Effector memory CD8-positive, alpha-beta T cell (primary cell): ENCODE data around the gene ROR2.

Experiments
- ATAC-seq: fragments of 150-1000 bp; cut with Tn5 transposase; replicated peaks from 2 replicates; pipeline ENCODE4 v1.10.0; 2021; ENCODE audit warnings: mild to moderate bottlenecking, moderate library complexity
- DNase-seq, 3 experiments: peaks; one replicate each; pipeline ENCODE4 v3.0.0; 2021
- H3K27ac Mint-ChIP-seq, 2 donors: one replicate each; pipeline ENCODE4 v1.8.0; 2022; ENCODE audit warnings: mild to moderate bottlenecking in 2 of 2, mixed read lengths in 2 of 2, moderate library complexity in 2 of 2
- H3K27me3 Mint-ChIP-seq, 2 donors: one replicate each; pipeline ENCODE4 v1.8.0; 2022; ENCODE audit warnings: mixed read lengths in 2 of 2
- H3K36me3 Mint-ChIP-seq: one replicate; pipeline ENCODE4 v1.8.0; 2022; ENCODE audit warnings: mild to moderate bottlenecking, moderate library complexity, mixed read lengths; ENCODE audit not compliant: insufficient read depth
- H3K4me1 Mint-ChIP-seq, 2 donors: one replicate each; pipeline ENCODE4 v1.8.0; 2022; ENCODE audit warnings: low read depth in 2 of 2, mixed read lengths in 2 of 2
- H3K4me3 Mint-ChIP-seq, 2 donors: one replicate each; pipeline ENCODE4 v1.8.0; 2022; ENCODE audit warnings: mild to moderate bottlenecking in 2 of 2, mixed read lengths in 2 of 2, moderate library complexity in 2 of 2
- H3K9me3 Mint-ChIP-seq, 2 donors: one replicate each; pipeline ENCODE4 v1.8.0; 2022; ENCODE audit warnings: mixed read lengths in 2 of 2

ROR2 gene

GRCh38 chr9:91730806-91731205 lies 219.2 kb downstream of the ROR2 start:
- H3K27me3 Mint-ChIP-seq: peaks cover 4 to 15% of the 10 kb centered on the region in 2 donors
- peaks cover 0 to 14% of the 10 kb centered on the region in 2 donors for H3K4me1 Mint-ChIP-seq

GRCh38 chr9:91729558-91729842 lies 220.5 kb downstream of the ROR2 start:
- DNase-seq (no peak), ATAC-seq (no peak)
- H3K4me1 Mint-ChIP-seq: peaks cover 0 to 11% of the 10 kb centered on the region in 2 donors
- H3K36me3 Mint-ChIP-seq: no peaks in the 10 kb centered on the region
- H3K9me3 Mint-ChIP-seq: no peaks in the 10 kb centered on the region
- H3K4me3 Mint-ChIP-seq: no peak overlapping the region
- peaks cover 4 to 11% of the 10 kb centered on the region in 2 donors for H3K27me3 Mint-ChIP-seq
- no peak overlapping the region for H3K27ac Mint-ChIP-seq

More at GRCh38 chr9:91730806-91731205, 219.2 kb downstream of the ROR2 start:
- Mint-ChIP-seq H3K4me3 (no peak overlapping the region), H3K9me3 (no peaks in the 10 kb centered on the region), H3K36me3 (no peaks in the 10 kb centered on the region), H3K27ac (no peak overlapping the region)
- no peak for ATAC-seq
- no peak for DNase-seq

- no peak overlapping the region for H3K27ac Mint-ChIP-seq
- peaks cover 0 to 4% of the 10 kb centered on the region in 2 donors for H3K27me3 Mint-ChIP-seq
- no peak for ATAC-seq
- peaks cover 0 to 5% of the 10 kb centered on the region in 2 donors for H3K4me1 Mint-ChIP-seq
- no peaks in the 10 kb centered on the region for H3K9me3 Mint-ChIP-seq
- no peaks in the 10 kb centered on the region for H3K36me3 Mint-ChIP-seq
- H3K4me3 Mint-ChIP-seq: no peak overlapping the region
- no peak for DNase-seq
These were observed 222.1 kb downstream of the ROR2 start for GRCh38 chr9:91727972-91728371.

GRCh38 chr9:91727316-91727861 lies 222.6 kb downstream of the ROR2 start:
- no peak overlapping the region for H3K27ac Mint-ChIP-seq
- H3K36me3 Mint-ChIP-seq: no peaks in the 10 kb centered on the region
- DNase-seq (peak; percentile 11 to 19 (median 16)), ATAC-seq (peak; percentile 75)
- H3K4me1 Mint-ChIP-seq: peaks cover 0 to 5% of the 10 kb centered on the region in 2 donors
- H3K4me3 Mint-ChIP-seq: no peak overlapping the region
- peaks cover 3 to 4% of the 10 kb centered on the region in 2 donors for H3K27me3 Mint-ChIP-seq
- H3K9me3 Mint-ChIP-seq: no peaks in the 10 kb centered on the region

- Mint-ChIP-seq H3K36me3 (no peaks in the 10 kb centered on the region), H3K4me3 (no peak overlapping the region), H3K27me3 (peaks cover 9 to 11% of the 10 kb centered on the region in 2 donors), H3K9me3 (no peaks in the 10 kb centered on the region), H3K4me1 (peaks cover 0 to 5% of the 10 kb centered on the region in 2 donors), H3K27ac (no peak overlapping the region)
- ATAC-seq (no peak), DNase-seq (no peak)
These were observed 223.5 kb downstream of the ROR2 start for GRCh38 chr9:91726406-91727100.

GRCh38 chr9:91725651-91726050 lies 224.4 kb downstream of the ROR2 start:
- ATAC-seq (no peak), DNase-seq (no peak)
- Mint-ChIP-seq H3K9me3 (no peaks in the 10 kb centered on the region), H3K36me3 (no peaks in the 10 kb centered on the region), H3K27me3 (peaks cover 9 to 13% of the 10 kb centered on the region in 2 donors), H3K27ac (no peak overlapping the region), H3K4me3 (no peak overlapping the region), H3K4me1 (peaks cover 0 to 5% of the 10 kb centered on the region in 2 donors)

- no peaks in the 10 kb centered on the region for H3K36me3 Mint-ChIP-seq
- no peaks in the 10 kb centered on the region for H3K9me3 Mint-ChIP-seq
- DNase-seq (no peak), ATAC-seq (no peak)
- H3K4me3 Mint-ChIP-seq: no peak overlapping the region
- peaks cover 0 to 5% of the 10 kb centered on the region in 2 donors for H3K4me1 Mint-ChIP-seq
- no peak overlapping the region for H3K27ac Mint-ChIP-seq
- peaks cover 14 to 21% of the 10 kb centered on the region in 2 donors for H3K27me3 Mint-ChIP-seq
These were observed 225.2 kb downstream of the ROR2 start for GRCh38 chr9:91724609-91725505.

- no peak overlapping the region for H3K27ac Mint-ChIP-seq
- peaks cover 0 to 6% of the 10 kb centered on the region in 2 donors for H3K4me1 Mint-ChIP-seq
- no peak for DNase-seq
- peaks cover 22 to 29% of the 10 kb centered on the region in 2 donors for H3K27me3 Mint-ChIP-seq
- H3K36me3 Mint-ChIP-seq: no peaks in the 10 kb centered on the region
- H3K4me3 Mint-ChIP-seq: no peak overlapping the region
- H3K9me3 Mint-ChIP-seq: no peaks in the 10 kb centered on the region
- ATAC-seq: no peak
These were observed 226.0 kb downstream of the ROR2 start for GRCh38 chr9:91724068-91724440.

GRCh38 chr9:91723420-91724067 lies 226.5 kb downstream of the ROR2 start:
- Mint-ChIP-seq H3K4me1 (peaks cover 0 to 6% of the 10 kb centered on the region in 2 donors), H3K27ac (no peak overlapping the region), H3K36me3 (no peaks in the 10 kb centered on the region), H3K4me3 (no peak overlapping the region), H3K27me3 (peaks cover 27 to 33% of the 10 kb centered on the region in 2 donors), H3K9me3 (no peaks in the 10 kb centered on the region)
- ATAC-seq (no peak), DNase-seq (no peak)

- Mint-ChIP-seq H3K4me1 (peaks cover 0 to 1% of the 10 kb centered on the region in 2 donors), H3K27me3 (peaks cover 46 to 50% of the 10 kb centered on the region in 2 donors), H3K4me3 (no peak overlapping the region), H3K27ac (no peak overlapping the region), H3K9me3 (no peaks in the 10 kb centered on the region), H3K36me3 (no peaks in the 10 kb centered on the region)
- ATAC-seq (no peak), DNase-seq (no peak)
These were observed 229.0 kb downstream of the ROR2 start for GRCh38 chr9:91720751-91721705.

- Mint-ChIP-seq H3K27ac (no peak overlapping the region), H3K36me3 (no peaks in the 10 kb centered on the region), H3K4me3 (no peak overlapping the region), H3K9me3 (no peaks in the 10 kb centered on the region), H3K4me1 (peaks cover 0 to 1% of the 10 kb centered on the region in 2 donors), H3K27me3 (peaks cover 46 to 54% of the 10 kb centered on the region in 2 donors)
- ATAC-seq (no peak), DNase-seq (no peak)
These were observed 229.7 kb downstream of the ROR2 start for GRCh38 chr9:91720313-91720712.

GRCh38 chr9:91718071-91718470 lies 232.0 kb downstream of the ROR2 start:
- peaks cover 0 to 3% of the 10 kb centered on the region in 2 donors for H3K4me1 Mint-ChIP-seq
- no peaks in the 10 kb centered on the region for H3K9me3 Mint-ChIP-seq
- no peak for ATAC-seq
- no peak overlapping the region for H3K27ac Mint-ChIP-seq
- no peak overlapping the region for H3K4me3 Mint-ChIP-seq
- DNase-seq: no peak
- no peaks in the 10 kb centered on the region for H3K36me3 Mint-ChIP-seq
- H3K27me3 Mint-ChIP-seq: peaks cover 46 to 54% of the 10 kb centered on the region in 2 donors
